ENCODE measurements around the gene ANXA8.

ANXA8 gene

DNA sequence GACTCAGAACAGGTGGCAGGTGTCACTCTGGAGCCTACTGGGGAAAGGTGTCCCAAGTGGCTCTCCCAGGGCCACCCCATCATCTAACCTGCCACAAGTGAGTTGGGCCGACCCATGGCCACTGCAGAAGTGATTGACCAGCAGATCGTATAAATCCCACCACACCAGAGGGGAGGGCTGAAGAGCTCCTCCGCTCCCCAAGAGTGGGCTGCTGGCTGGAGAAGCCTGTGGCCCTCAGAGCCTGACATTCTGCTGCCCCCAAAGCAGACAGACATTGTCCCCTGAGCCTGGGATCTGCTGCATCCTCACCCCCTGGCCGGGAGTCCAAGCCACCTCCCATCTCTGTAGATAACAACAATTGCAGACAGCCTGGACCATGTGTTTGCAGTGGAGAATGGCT lies 36.7 kb downstream of the ANXA8 start:
- H3K4me3 ChIP-seq (ENCODE audit: low read depth, low read length): no peak overlapping the region
- TF ChIP-seq, protein P1, sequence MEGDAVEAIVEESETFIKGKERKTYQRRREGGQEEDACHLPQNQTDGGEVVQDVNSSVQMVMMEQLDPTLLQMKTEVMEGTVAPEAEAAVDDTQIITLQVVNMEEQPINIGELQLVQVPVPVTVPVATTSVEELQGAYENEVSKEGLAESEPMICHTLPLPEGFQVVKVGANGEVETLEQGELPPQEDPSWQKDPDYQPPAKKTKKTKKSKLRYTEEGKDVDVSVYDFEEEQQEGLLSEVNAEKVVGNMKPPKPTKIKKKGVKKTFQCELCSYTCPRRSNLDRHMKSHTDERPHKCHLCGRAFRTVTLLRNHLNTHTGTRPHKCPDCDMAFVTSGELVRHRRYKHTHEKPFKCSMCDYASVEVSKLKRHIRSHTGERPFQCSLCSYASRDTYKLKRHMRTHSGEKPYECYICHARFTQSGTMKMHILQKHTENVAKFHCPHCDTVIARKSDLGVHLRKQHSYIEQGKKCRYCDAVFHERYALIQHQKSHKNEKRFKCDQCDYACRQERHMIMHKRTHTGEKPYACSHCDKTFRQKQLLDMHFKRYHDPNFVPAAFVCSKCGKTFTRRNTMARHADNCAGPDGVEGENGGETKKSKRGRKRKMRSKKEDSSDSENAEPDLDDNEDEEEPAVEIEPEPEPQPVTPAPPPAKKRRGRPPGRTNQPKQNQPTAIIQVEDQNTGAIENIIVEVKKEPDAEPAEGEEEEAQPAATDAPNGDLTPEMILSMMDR (conservative IDR thresholded peaks at IDR 0.05; ENCODE audit: low read depth, low read length): no peak
- no peak for DNase-seq (ENCODE audit: low read depth)

DNA sequence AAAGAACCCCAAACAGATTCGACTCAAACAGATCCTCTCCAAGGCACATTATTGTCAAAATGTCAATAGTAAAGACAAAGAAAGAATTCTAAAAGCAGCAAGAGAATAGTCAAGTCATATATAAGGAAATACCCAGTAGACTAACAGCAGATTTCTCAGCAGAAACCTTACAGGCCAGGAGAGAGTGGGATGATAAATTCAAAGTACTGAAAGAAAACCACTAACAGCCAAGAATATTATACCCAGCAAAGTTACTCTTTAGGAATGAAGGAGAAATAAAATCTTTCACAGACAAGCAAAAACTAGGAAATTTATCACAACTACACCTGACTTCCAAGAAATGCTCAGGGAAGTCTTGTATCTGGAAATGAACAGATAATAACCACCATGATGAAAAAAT lies 38.2 kb downstream of the ANXA8 start:
- no peak overlapping the region for H3K4me3 ChIP-seq (ENCODE audit: low read depth, low read length)
- DNase-seq (ENCODE audit: low read depth): no peak
- TF ChIP-seq, protein P1 (conservative IDR thresholded peaks at IDR 0.05; ENCODE audit: low read depth, low read length): no peak

DNA sequence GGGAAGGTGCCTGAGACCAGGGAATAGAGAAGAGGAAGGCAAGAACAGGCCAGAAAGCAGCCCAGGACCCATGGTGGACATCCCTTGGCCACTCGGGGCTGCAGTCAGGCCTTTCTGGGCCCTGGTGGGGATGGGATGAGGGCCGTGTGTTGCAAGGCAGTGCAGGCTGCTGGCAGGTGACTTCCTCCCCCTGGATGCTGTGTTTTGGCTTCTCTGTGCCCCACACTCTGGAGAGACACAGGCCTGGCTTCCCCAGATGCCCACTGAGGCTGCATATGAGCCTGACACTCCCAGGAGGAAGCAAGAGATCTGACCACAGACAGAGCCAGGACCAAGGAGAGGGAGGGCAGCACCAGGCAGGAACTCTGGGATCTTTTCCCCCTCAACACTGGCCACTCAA lies 39.9 kb downstream of the ANXA8 start:
- TF ChIP-seq, protein P1 (conservative IDR thresholded peaks at IDR 0.05; ENCODE audit: low read depth, low read length): no peak
- no peak for DNase-seq (ENCODE audit: low read depth)

DNA sequence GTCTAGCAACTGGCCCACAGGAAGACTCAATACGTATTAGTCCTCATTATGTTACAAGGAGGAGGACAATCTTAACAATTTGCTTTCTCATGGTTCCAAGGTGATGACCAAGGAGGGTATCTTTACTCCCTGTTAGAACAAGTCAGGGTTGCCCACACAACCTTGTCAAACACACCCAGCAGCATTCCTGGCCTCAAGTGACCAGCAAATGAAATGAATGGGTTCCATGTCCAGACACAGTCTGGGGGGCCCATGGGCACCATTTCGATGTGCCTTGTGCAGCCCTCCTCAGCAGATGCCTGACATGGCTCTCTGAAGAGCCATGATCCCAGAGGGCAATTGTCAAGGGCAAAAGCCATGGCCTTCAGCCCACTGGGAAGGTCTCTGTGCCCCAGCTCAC lies 40.8 kb downstream of the ANXA8 start:
- no peak for DNase-seq (ENCODE audit: low read depth)
- H3K4me3 ChIP-seq (ENCODE audit: low read depth, low read length): no peak overlapping the region
- TF ChIP-seq, protein P1 (conservative IDR thresholded peaks at IDR 0.05; ENCODE audit: low read depth, low read length): no peak

More for the DNA sequence above, 39.9 kb downstream of the ANXA8 start:
- no peak overlapping the region for H3K4me3 ChIP-seq (ENCODE audit: low read depth, low read length)

DNA sequence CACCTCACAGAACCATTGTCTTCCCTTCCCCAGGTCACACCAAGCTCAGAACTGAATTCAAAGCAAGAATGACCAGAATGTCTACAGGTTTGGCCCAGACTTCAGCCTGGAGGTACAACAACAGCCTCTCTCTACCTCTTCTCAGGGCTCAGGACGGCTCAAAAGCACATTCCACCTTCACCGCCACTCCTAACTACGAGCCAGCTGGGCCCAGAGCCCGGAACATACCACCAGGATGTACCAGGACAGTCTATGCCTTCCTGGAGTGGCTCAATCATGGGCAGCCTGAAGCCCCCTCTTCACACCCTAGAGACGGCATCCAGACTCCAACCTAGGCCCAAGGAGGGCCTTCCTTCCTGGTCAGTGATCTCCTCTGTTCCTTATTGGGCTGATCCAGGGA lies 41.6 kb downstream of the ANXA8 start:
- no peak for DNase-seq (ENCODE audit: low read depth)
- TF ChIP-seq, protein P1 (conservative IDR thresholded peaks at IDR 0.05; ENCODE audit: low read depth, low read length): no peak
- H3K4me3 ChIP-seq (ENCODE audit: low read depth, low read length): no peak overlapping the region

DNA sequence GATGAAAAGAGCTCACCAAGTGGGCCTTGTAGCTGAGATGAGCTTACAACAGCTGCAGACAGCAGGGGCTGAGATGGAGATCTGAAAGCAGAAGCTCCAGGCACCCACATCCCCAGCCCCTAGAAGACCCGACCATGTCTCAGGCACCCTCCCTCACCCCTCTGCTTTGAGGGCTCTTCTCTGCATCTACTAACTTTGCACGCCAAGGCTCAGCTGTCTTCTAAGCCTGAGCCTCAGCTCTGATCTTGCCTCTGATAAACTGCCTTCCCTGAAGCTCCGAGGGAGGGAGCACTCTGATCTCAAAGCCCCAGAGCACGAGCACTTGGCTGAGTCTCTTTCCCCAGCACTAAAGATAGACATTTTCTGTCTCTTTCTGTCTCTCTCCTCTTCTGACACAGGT lies 42.0 kb downstream of the ANXA8 start:
- TF ChIP-seq, protein P1 (conservative IDR thresholded peaks at IDR 0.05; ENCODE audit: low read depth, low read length): no peak
- no peak overlapping the region for H3K4me3 ChIP-seq (ENCODE audit: low read depth, low read length)
- no peak for DNase-seq (ENCODE audit: low read depth)

DNA sequence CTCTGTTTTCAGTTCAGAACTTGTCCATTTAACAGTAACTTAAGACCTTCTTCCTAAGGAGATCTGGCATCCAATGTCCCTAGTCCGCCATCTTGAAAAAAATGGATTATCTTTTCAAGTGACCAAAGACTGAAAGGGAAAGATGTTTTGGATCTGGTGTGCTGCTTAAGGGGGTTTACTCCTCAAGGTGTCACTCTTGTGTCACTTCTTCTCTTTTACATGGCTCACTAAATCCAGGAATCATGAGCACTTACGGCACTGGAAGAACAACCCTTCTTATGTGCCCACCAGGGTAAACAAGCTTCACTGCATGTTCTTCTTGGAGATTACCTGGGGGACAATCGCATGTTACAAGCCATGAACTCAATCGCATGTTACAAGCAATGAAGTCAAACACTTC lies 43.7 kb downstream of the ANXA8 start:
- DNase-seq (ENCODE audit: low read depth): no peak
- TF ChIP-seq, protein P1 (conservative IDR thresholded peaks at IDR 0.05; ENCODE audit: low read depth, low read length): no peak
- H3K4me3 ChIP-seq (ENCODE audit: low read depth, low read length): no peak overlapping the region

Data from choroid plexus epithelial cell (primary cell).